Stimulated activated CD8-positive, alpha-beta memory T cell treated with anti-CD3 and anti-CD28 coated beads, Interleukin-12 subunit alpha, Interleukin-12 subunit beta, amount 100 ng/mL, for 4 hours (primary cell): ENCODE measurements around the gene ATP5PB.

ENCODE experiments used
- DNase-seq: peaks from one replicate; pipeline ENCODE4 v3.0.0-alpha.2; 2020; ENCODE audit warnings: low read depth

ATP5PB gene

GRCh38 chr1:111476214-111476613 lies 26.9 kb downstream of the ATP5PB start:
- no peak for DNase-seq

- DNase-seq, result no peak
These were observed 27.6 kb downstream of the ATP5PB start for GRCh38 chr1:111476761-111477309.

- DNase-seq, result no peak
These were observed 31.4 kb downstream of the ATP5PB start for GRCh38 chr1:111480674-111481073.

- DNase-seq, result no peak
These were observed 32.3 kb downstream of the ATP5PB start for GRCh38 chr1:111481387-111482221.

GRCh38 chr1:111483166-111483565 lies 33.9 kb downstream of the ATP5PB start:
- no peak for DNase-seq

GRCh38 chr1:111483876-111484275 lies 34.6 kb downstream of the ATP5PB start:
- no peak for DNase-seq

GRCh38 chr1:111484391-111485026 lies 35.2 kb downstream of the ATP5PB start:
- no peak for DNase-seq

- DNase-seq, result no peak
These were observed 37.2 kb downstream of the ATP5PB start for GRCh38 chr1:111486431-111486830.

- no peak for DNase-seq
These were observed 37.9 kb downstream of the ATP5PB start for GRCh38 chr1:111487133-111487532.

- no peak for DNase-seq
These were observed 39.4 kb downstream of the ATP5PB start for GRCh38 chr1:111488669-111489068.

- no peak for DNase-seq
These were observed 40.3 kb downstream of the ATP5PB start for GRCh38 chr1:111489604-111490003.

- no peak for DNase-seq
These were observed 41.0 kb downstream of the ATP5PB start for GRCh38 chr1:111490220-111490619.

- DNase-seq, result no peak
These were observed 41.8 kb downstream of the ATP5PB start for GRCh38 chr1:111491070-111491469.

- no peak for DNase-seq
These were observed 47.1 kb downstream of the ATP5PB start for GRCh38 chr1:111496398-111496797.

- DNase-seq, result no peak
These were observed 48.3 kb downstream of the ATP5PB start for GRCh38 chr1:111497592-111497991.

GRCh38 chr1:111499026-111499785 lies 49.9 kb downstream of the ATP5PB start:
- no peak for DNase-seq

- DNase-seq, result no peak
These were observed 52.4 kb downstream of the ATP5PB start for GRCh38 chr1:111501645-111502044.

GRCh38 chr1:111503585-111504060 lies 54.4 kb downstream of the ATP5PB start, which contains the start of the genes ADORA3 and TMIGD3:
Gene ADORA3 (minus strand): TSS chr1:111503633. CDS start chr1:111503354, 279 bp downstream.
Gene TMIGD3 (minus strand): TSS chr1:111503633. CDS start chr1:111503354, 279 bp downstream.
- no peak for DNase-seq

GRCh38 chr1:111504097-111504496 lies 54.8 kb downstream of the ATP5PB start:
- no peak for DNase-seq

GRCh38 chr1:111505641-111506119 lies 56.4 kb downstream of the ATP5PB start:
- DNase-seq, result no peak

- DNase-seq, result no peak
These were observed 57.3 kb downstream of the ATP5PB start for GRCh38 chr1:111506561-111506960.
